HepG2 (cell line): ENCODE results near the gene ALLC. TPM values are rescaled to one million over a fixed set of nuclear protein-coding genes. Genes with fewer than 3 reads are reported as not detected.

Experiments used
- ATAC-seq: fragments of 200-7000 bp; cut with Tn5 transposase; 3 replicates; pipeline ENCODE4 v1.9.1; 2020; ENCODE audit warnings: mild to moderate bottlenecking, moderate library complexity
- BruUV-seq: library from RNA; stranded (reverse); fragments of 400-500 nt; replicated peaks from 2 replicates; lab custom pipeline; 2021; lab: Mats Ljungman, UMichigan
- CTCF ChIA-PET: fragments of 300-600 bp; formaldehyde crosslinking; extraction: SDS; loops from one replicate; lab custom pipeline; 2021; ENCODE audit warnings: low total read pairs, inconsistent platforms, low intra/inter-chr PET ratio; lab: Yijun Ruan, JAX
- POLR2A ChIA-PET: fragments of 350-600 bp; sonication (Branson Sonifier 250); formaldehyde crosslinking; loops from one replicate; lab custom pipeline; 2020; ENCODE audit warnings: antibody characterized with exemption, inconsistent platforms; lab: Yijun Ruan, JAX
- DNase-seq: peaks from one replicate; pipeline ENCODE4 v3.0.0-alpha.2; 2015; ENCODE audit warnings: low spot score
- FAIRE-seq: peaks from 3 replicates; lab custom pipeline; 2011; peaks lifted over from hg19 to GRCh38; lab: Jason Lieb, UNC
- H2AFZ ChIP-seq: one replicate; pipeline ENCODE4 v1.6.1; 2011; ENCODE audit warnings: low read length, inconsistent platforms
- H3K27ac ChIP-seq: fragments of 300-600 bp; 3 replicates; pipeline ENCODE4 v1.8.0; 2011; ENCODE audit warnings: mixed run types, mild to moderate bottlenecking, mixed read lengths, low read length, inconsistent platforms; ENCODE audit not compliant: insufficient read depth; ENCODE audit errors: extremely low read length
- H3K27me3 ChIP-seq, 2 experiments: fragments of 200-600 bp in 1 of 2; 2 replicates in 1 of 2; 3 replicates in 1 of 2; pipeline versions ENCODE4 v1.6.0 to v1.8.0; 2011; ENCODE audit warnings: low read length in 2 of 2, mild to moderate bottlenecking in 2 of 2, moderate library complexity in 2 of 2, inconsistent platforms in 1 of 2; ENCODE audit not compliant: insufficient read depth in 2 of 2, control insufficient read depth in 1 of 2
- H3K36me3 ChIP-seq, 2 experiments: fragments of 200-600 bp in 1 of 2; replicated peaks in 1 of 2; 2 replicates in 1 of 2; 3 replicates in 1 of 2; pipeline versions ENCODE4 v1.5.1 to v1.8.0; 2011; ENCODE audit warnings: low read length in 2 of 2, inconsistent platforms in 1 of 2; ENCODE audit not compliant: insufficient read depth in 2 of 2, control insufficient read depth in 1 of 2
- H3K4me1 ChIP-seq: 2 replicates; pipeline ENCODE4 v1.5.1; 2012; ENCODE audit warnings: low read length, inconsistent platforms; ENCODE audit not compliant: insufficient read depth
- H3K4me2 ChIP-seq: 2 replicates; pipeline ENCODE4 v1.6.0; 2011; ENCODE audit warnings: low read depth, low read length, inconsistent platforms
- H3K4me3 ChIP-seq, 3 experiments: fragments of 200-600 bp in 1 of 3; sonication (generic), shearing (Covaris generic) in 1 of 3; replicated peaks in 1 of 3; 2 replicates each; pipeline ENCODE4 v1.5.1; 2011 to 2016; ENCODE audit warnings: low read length in 3 of 3, inconsistent platforms in 2 of 3, low read depth in 2 of 3, mild to moderate bottlenecking in 2 of 3, control low read depth in 1 of 3, mixed read lengths in 1 of 3; ENCODE audit not compliant: insufficient read depth in 1 of 3
- H3K79me2 ChIP-seq: one replicate; pipeline ENCODE4 v1.6.1; 2011; ENCODE audit warnings: low read length, inconsistent platforms; ENCODE audit not compliant: insufficient read depth
- H3K9ac ChIP-seq: 2 replicates; pipeline ENCODE4 v1.6.0; 2011; ENCODE audit warnings: mild to moderate bottlenecking, low read depth, low read length, inconsistent platforms; ENCODE audit not compliant: insufficient read depth
- H3K9me3 ChIP-seq: 2 replicates; pipeline ENCODE4 v1.5.1; 2012; ENCODE audit warnings: mild to moderate bottlenecking, low read length
- H4K20me1 ChIP-seq: 2 replicates; pipeline ENCODE4 v1.6.0; 2011; ENCODE audit warnings: inconsistent platforms, mild to moderate bottlenecking, low read length, moderate library complexity; ENCODE audit not compliant: insufficient read depth
- EEA1 ChIP-seq: sonication (generic); formaldehyde crosslinking; IDR thresholded peaks from 2 replicates; pipeline ENCODE4 v1.5.1; 2020; ENCODE audit warnings: mild to moderate bottlenecking, missing genetic modification reagents, borderline replicate concordance
- KDM1A ChIP-seq: IDR thresholded peaks from 2 replicates; pipeline ENCODE4 v1.6.1; 2016; ENCODE audit warnings: missing compliant biosample characterization
- MXI1 ChIP-seq: IDR thresholded peaks from 3 replicates; pipeline ENCODE4 v1.6.1; 2012; ENCODE audit warnings: low read depth, low read length, inconsistent platforms, borderline replicate concordance
- RARG ChIP-seq: sonication (generic); formaldehyde crosslinking; IDR thresholded peaks from 2 replicates; pipeline ENCODE4 v1.4.0; 2020; ENCODE audit warnings: low read depth, mild to moderate bottlenecking, missing genetic modification reagents
- SMARCC2 ChIP-seq: fragments of 450-650 bp; IDR thresholded peaks from 2 replicates; pipeline ENCODE4 v1.6.1; 2017; ENCODE audit warnings: antibody characterized with exemption, mild to moderate bottlenecking
- SMC3 ChIP-seq: IDR thresholded peaks from 2 replicates; pipeline ENCODE4 v1.6.1; 2011; ENCODE audit warnings: low read length, improper control_type of control experiment
- SNAPC2 ChIP-seq: sonication (generic); formaldehyde crosslinking; IDR thresholded peaks from 2 replicates; pipeline ENCODE4 v1.8.1; 2022; ENCODE audit warnings: mild to moderate bottlenecking, missing genetic modification reagents
- SRY ChIP-seq: sonication (generic); formaldehyde crosslinking; IDR thresholded peaks from 2 replicates; pipeline ENCODE4 v1.8.0; 2022; ENCODE audit warnings: mild to moderate bottlenecking, missing genetic modification reagents
- TFDP1 ChIP-seq: IDR thresholded peaks from 2 replicates; pipeline ENCODE4 v1.6.1; 2016; ENCODE audit warnings: missing compliant biosample characterization, missing genetic modification reagents, borderline replicate concordance
- ZBTB21 ChIP-seq: sonication (generic); formaldehyde crosslinking; IDR thresholded peaks from 2 replicates; pipeline ENCODE4 v1.4.0; 2020; ENCODE audit warnings: missing genetic modification reagents
- ZBTB25 ChIP-seq: IDR thresholded peaks from 2 replicates; pipeline ENCODE4 v1.6.1; 2018; ENCODE audit warnings: missing genetic modification reagents
- ZNF441 ChIP-seq: sonication (generic); formaldehyde crosslinking; IDR thresholded peaks from 2 replicates; pipeline ENCODE4 v1.7.0; 2021; ENCODE audit warnings: missing genetic modification reagents, borderline replicate concordance
- ZNF510 ChIP-seq: sonication (generic); formaldehyde crosslinking; IDR thresholded peaks from 2 replicates; pipeline ENCODE4 v1.4.0; 2020; ENCODE audit warnings: low read depth, mild to moderate bottlenecking, missing genetic modification reagents
- WGBS: methylation state at CpG from one replicate; pipeline ENCODE4 v1.1.6; 2017; ENCODE audit warnings: low lambda C conversion rate; 5-methylcytosine and 5-hydroxymethylcytosine counted together
- in situ Hi-C: cut with HindIII; loops from 2 replicates; pipeline ENCODE4 v1.10.0; 2017; ENCODE audit warnings: low pct_unique_long_range_greater_than_20kb; ENCODE audit not compliant: extremely low pct_ligation_motif_present
- intact Hi-C: fragments of 100-400 bp; cut with micrococcal nuclease; formaldehyde crosslinking; loops from one replicate; pipeline ENCODE4 v1.10.0; 2022; ENCODE audit not compliant: unreplicated experiment
- polyA plus RNA-seq, 8 experiments: library from polyadenylated mRNA; depleted of rRNA in 3 of 8; stranded (reverse) in 7 of 8; unstranded in 1 of 8; fragments of >200 nt; fragmentation: Illumina TruSeq in 4 of 8; extraction: Trizol in 4 of 8; gene quantifications; 2 replicates each; pipeline versions ENCODE4 v1.2.1 to v1.2.3, GENCODE V29; 2011 to 2016; ENCODE audit warnings: low read depth in 4 of 8, missing spikeins in 1 of 8, mixed read lengths in 1 of 8; ENCODE audit not compliant: insufficient read depth in 1 of 8
- total RNA-seq, 5 experiments: library from RNA; depleted of rRNA; stranded (reverse); fragments of >200 nt; fragmentation: Illumina TruSeq; extraction: Trizol; gene quantifications; 2 replicates each; pipeline ENCODE4 v1.2.3, GENCODE V29; 2016; ENCODE audit warnings: low read depth in 1 of 5

ALLC gene
- total and polyA plus RNA-seq, 2 of the 13 experiments (the other 11 are each of a cell fraction or from before 2014, with no cell fraction given) = 0.08 to 0.11 TPM

DNA sequence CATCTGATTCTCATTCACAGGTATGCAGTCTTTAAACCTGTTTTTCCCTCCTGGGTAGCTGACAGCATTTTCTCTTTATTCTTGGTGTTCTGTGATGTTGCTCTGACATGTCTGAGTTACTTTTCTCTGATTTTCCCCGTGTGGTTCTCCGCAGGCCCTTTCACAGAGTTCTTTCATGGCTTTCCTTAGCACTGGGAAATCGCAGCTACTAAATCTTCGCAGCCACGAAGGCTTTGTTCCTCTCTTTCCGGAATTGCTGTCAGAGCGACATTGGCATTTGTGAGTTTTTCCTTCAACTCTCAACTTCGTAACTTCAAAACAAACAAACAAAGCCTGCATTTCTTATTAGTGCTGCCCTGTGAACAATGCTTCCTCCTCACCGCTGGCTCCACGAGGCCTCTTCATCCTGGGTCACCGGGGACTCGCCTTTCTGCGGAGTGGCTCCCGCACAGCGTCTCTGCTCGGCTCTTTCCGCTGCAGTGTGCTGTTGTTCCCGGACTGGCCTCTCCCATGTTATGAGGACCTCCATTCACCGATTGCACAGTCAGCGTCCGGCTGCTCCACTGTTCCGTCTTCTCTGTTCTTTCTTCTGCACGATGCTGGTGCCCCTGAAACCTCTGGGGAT lies 47.0 kb upstream of the ALLC start (continued):
- TF ChIP-seq ZBTB21 (CRISPR knock-in tag) (no peak), EEA1 (CRISPR knock-in tag) (no peak), ZNF510 (CRISPR knock-in tag) (no peak), KDM1A (CRISPR knock-in tag) (no peak), TFDP1 (no peak), RARG (CRISPR knock-in tag) (no peak), SMC3 (no peak)

DNA sequence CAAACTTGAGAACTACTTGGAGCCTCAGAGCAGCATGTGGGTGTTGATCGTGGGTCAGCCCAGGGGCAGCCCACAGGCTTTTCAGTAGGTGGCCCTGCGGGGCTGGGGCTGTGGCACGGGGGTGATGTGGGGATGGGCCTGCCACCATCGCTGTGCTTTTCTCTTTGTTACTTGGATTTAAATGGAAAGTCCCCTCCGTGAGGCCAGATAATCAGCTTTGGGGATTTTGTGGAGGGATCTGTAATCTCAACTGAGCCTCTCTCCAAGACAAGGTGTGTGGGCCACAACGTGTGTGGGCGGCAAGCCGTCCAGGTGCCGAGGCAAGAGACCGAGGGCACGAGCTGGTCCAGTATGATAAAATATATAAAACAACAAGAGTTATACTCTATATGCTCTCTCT lies 46.4 kb upstream of the ALLC start:
- POLR2A ChIA-PET = no interaction called here
- Histone ChIP-seq H3K79me2 (peaks cover under 1% of the 10 kb centered on the region), H3K27ac (no peak overlapping the region), H2AFZ (no peak overlapping the region), H3K4me3 (no peak overlapping the region), H3K4me2 (no peak overlapping the region), H3K36me3 (no peaks in the 10 kb centered on the region), H4K20me1 (no peaks in the 10 kb centered on the region), H3K9me3 (peaks cover 6% of the 10 kb centered on the region; the same call in 1 of the 2 replicates), H3K27me3 (peaks cover 2 to 8% of the 10 kb centered on the region in 2 experiments; a peak in 3 of 5 replicates), H3K9ac (no peak overlapping the region), H3K4me1 (peaks cover 20% of the 10 kb centered on the region)
- intact Hi-C loops = no loop called here
- 83% methylated on average over 11 of the region's 11 CpGs for WGBS
- no peak for ATAC-seq
- no peak for DNase-seq
- no TSS peak for BruUV-seq
- FAIRE-seq = no peak
- CTCF ChIA-PET = no interaction called here
- TF ChIP-seq ZBTB25 (CRISPR knock-in tag) = no peak
- no peak for TF ChIP-seq SNAPC2
- TF ChIP-seq SMARCC2 = no peak
- no peak for TF ChIP-seq MXI1
- TF ChIP-seq SRY (CRISPR knock-in tag) = no peak
- TF ChIP-seq ZNF441 (CRISPR knock-in tag) = no peak
- in situ Hi-C loops = no loop called here
